ENCODE results near the gene RC3H1.

DNA sequence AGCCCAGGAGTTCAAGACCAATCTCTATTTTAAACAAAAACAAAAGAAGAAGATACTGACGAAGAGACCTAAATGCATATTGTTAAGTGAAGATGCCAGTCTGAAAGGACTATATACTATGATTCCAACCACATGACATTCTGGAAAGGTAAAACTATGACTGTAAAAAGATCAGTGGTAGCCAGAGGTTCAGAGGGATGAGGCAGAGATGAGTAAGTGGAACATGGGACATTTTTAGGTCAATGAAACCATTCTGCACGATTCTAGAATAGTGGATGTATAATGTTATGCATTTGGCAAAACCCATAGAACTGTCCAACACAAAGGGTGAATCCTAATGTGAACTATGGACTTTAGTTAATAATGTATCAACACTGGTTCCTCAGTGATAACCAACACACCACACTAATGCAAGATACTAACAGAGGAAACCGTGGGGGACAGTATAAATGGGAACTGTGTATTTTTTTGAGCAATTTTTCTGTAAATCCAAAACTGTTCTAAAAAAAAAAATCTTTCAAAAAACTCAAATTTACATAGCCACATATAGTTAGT is 8.2 kb downstream of the RC3H1 start:
- no peak for TF ChIP-seq ZNF24 (IDR thresholded peaks at IDR 0.05)
- TF ChIP-seq GABPA (tag; conservative IDR thresholded peaks at IDR 0.05; ENCODE audit: low read depth), result no peak
- TF ChIP-seq, protein P1, sequence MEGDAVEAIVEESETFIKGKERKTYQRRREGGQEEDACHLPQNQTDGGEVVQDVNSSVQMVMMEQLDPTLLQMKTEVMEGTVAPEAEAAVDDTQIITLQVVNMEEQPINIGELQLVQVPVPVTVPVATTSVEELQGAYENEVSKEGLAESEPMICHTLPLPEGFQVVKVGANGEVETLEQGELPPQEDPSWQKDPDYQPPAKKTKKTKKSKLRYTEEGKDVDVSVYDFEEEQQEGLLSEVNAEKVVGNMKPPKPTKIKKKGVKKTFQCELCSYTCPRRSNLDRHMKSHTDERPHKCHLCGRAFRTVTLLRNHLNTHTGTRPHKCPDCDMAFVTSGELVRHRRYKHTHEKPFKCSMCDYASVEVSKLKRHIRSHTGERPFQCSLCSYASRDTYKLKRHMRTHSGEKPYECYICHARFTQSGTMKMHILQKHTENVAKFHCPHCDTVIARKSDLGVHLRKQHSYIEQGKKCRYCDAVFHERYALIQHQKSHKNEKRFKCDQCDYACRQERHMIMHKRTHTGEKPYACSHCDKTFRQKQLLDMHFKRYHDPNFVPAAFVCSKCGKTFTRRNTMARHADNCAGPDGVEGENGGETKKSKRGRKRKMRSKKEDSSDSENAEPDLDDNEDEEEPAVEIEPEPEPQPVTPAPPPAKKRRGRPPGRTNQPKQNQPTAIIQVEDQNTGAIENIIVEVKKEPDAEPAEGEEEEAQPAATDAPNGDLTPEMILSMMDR (IDR thresholded peaks at IDR 0.05 in 2 of 3, conservative IDR thresholded peaks at IDR 0.05 in 1 of 3; ENCODE audit: insufficient read depth in 2 of 3, low read depth in 1 of 3, low read length in 3 of 3), result no peak
- TF ChIP-seq ZNF133 (CRISPR knock-in tag; IDR thresholded peaks at IDR 0.05), result no peak

Measured in K562 (cell line).